Forelimb muscle (tissue), 1 donor: ENCODE results near the gene CTNNA3. TPM values are rescaled to one million over a fixed set of nuclear protein-coding genes. Genes with fewer than 3 reads are reported as not detected.

ENCODE experiments used
- DNase-seq: peaks from one replicate; pipeline ENCODE4 v3.0.0-alpha.2; 2013; ENCODE audit warnings: low read depth
- polyA plus RNA-seq: library from polyadenylated mRNA; unstranded; fragments of 120-200 nt; gene quantifications from one replicate; pipeline ENCODE4 v1.2.1, GENCODE V29; 2013; ENCODE audit not compliant: insufficient read length

CTNNA3 gene
- polyA plus RNA-seq, 1 donor: 12.6 TPM

GRCh38 chr10:67015225-67015624 is 680.8 kb downstream of the CTNNA3 start:
- no peak for DNase-seq

DNA sequence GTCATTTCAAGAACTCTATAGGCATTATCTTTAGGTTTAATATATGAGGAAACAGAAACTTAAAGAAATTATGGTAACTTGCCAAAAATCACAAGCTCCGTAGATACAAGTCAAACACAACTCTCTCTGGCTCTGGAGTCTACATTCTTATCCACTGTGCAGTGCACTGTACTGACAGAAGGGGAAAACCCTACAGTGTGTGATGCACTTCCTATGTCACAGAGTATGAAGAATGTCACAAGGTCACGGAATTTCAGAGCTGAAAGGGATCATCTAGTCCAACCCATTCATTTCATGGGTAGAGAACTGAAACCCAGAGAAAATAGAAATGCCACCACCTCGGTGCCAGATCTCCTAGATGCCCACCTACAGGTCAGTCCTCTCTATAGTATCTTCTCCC is 684.0 kb downstream of the CTNNA3 start:
- DNase-seq: no peak

GRCh38 chr10:67011480-67011879 is 684.5 kb downstream of the CTNNA3 start:
- DNase-seq: no peak

DNA sequence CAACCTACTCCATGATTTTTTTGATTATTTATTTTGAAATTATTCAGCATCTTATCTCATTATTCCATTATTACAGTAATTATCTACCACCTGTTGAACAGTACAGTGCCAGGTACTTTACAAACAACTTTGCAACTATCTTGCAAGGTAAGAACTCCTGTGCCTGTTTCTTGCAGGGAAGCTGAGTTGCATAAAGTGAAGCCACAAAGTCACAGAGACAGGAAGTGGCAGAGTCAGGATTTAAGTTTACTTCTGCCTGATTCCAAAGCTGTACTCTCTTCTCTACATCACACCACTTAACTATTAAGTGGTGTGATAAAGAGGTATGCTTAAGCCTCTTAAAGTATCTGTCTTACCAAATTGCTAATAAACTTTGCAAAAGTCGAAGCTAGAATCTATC is 690.0 kb downstream of the CTNNA3 start:
- DNase-seq: no peak

DNA sequence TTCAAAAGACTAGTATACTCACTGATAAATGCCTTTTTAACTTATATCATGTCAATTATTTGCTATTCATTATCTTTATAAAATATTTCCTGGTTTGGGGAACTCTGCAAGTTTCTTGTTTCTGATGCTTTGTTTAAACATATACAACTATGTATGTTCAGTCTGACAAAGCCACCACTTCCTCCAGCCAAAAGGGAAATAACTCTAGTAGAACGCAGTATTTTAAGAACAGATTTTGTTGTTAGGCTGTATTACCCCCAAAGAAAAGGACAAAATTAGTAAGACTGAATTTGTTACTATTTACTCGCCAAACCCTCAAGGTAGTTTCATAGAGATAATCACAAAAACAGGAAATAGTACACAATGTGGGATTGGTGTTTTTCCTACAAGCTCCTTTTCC is 691.3 kb downstream of the CTNNA3 start:
- DNase-seq: no peak

- DNase-seq: no peak
These were observed 696.0 kb downstream of the CTNNA3 start for GRCh38 chr10:66999762-67000545.

DNA sequence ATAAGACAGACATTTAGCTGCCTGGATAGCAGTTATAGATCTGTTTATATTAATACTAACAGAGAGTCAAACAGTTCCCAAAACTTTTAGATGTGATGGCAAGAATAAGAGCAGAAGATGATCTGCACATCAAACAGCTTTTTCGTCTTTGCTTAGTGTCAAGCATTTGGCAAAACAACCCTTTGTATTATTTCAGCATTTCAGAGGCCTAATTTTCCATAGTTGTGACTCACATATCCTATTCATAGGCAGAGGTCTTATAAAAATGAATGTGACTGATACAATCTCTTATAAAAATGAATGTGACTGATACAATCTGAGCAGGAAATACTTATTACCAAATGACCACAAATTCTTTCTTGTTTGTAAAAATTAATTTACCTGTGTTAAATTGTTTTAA is 699.0 kb downstream of the CTNNA3 start:
- DNase-seq: no peak

DNA sequence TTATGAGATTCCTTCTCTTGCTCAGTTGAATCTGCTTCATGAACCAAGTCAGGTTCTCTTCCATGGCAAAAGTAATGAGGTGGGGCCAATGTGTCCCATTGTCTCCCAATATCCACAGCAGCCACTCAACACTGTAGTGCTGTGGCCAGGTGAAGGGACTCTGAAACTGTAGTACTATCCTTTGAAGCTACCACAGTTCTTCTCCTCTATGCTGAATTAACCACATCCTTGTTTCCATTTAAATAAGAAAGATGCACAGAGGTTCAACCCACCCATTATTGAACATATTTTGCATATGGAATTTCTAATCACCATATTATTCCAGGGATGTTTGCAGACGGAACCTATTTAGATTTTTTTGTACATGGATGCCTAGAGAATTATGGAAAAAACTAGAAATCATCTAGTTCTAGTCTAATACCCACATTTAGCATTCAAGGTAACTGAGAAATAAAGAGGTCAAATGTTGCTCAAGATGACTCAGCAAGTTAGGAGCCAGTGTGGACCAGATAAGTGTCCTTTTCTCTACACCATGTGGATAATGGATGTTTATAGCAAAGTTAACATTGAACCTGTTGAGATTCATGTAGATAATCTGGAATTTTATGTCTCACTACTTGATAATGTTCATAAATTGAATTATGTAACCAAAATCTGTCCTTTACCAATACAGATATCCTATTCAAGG is 705.7 kb downstream of the CTNNA3 start:
- DNase-seq: no peak

GRCh38 chr10:66983475-66983818 is 712.5 kb downstream of the CTNNA3 start:
- DNase-seq: no peak

DNA sequence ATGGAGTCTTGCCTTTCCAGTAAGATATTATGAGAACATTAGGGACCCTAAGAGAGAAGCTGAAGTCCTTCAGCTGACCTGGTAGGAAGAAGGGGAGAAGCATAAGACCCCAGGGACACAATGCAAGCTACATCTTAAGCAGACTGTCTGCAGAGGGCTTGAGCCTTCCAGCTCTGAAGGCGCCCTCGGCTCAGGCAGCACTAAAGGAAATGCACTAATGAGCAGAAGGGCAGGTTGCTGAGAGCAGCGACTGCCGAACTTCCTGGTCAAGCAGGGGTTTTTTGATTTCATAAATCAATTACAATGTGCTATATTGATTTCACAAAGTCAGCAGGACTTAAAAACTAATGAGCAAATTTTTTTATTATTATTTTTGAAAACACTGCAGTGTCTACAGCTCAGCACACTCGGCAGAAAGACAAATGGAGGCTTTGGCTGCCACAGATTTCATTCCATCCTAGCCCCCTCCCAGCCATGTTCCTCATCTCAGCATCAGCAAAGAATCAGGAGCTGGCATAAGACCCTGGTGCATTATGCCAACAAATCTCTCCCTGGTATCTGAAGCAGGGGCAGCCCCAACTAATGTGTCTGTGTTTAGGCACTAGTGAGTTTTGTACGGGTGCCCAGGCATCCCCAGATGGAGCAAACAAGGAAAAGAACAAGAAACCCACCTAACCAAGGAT is 713.1 kb downstream of the CTNNA3 start:
- no peak for DNase-seq

DNA sequence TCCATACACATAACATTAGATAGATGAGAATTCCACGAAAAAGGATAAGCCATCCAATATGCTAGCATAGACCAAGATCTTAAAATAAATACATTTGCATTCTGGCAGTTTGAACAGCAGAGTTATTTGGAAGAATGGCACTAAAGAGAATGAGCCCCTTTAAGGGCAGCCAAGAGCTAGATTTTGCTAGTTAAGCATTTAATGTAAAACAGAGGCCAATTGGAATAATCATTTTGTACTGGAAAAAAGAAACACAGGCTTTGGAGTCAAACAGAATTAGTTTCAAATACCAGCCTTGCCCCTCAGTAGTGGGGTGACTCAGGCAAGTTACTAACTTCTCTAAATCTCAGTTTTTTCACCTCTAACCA is 714.0 kb downstream of the CTNNA3 start:
- no peak for DNase-seq

DNA sequence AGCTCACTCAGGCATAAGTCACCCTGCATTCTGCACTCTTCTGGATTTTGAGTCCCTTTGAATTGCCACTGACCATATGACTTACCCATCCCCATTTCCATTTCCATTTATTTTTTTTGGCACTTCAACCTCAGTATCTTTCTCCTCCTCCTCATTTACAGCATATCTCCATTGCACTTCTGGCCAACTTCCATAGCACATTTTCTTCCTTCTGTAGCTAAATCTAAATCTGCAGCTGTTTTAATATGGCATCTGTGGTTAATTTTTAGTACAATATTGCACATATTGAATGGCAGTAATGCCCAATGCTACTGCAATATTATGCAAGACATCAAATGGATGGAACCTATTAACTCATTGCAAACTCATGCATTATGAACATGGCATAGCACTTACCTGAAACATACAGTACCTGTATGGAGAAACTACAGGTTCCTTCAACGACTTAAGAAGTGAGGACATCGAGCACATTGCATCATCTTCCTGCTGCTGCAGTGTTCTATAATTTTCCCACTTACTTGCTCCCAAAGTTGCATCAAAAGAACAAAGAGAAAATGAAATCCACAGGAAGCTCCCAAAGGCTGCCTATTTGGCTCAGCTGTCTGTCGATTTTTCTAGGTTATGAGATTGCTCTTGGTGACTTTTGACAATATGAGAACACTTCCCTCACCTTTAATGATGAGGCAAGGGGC is 714.5 kb downstream of the CTNNA3 start:
- no peak for DNase-seq

- no peak for DNase-seq
These were observed 715.7 kb downstream of the CTNNA3 start for GRCh38 chr10:66980246-66980815.

- DNase-seq: no peak
These were observed 731.0 kb downstream of the CTNNA3 start for GRCh38 chr10:66964946-66965345.

DNA sequence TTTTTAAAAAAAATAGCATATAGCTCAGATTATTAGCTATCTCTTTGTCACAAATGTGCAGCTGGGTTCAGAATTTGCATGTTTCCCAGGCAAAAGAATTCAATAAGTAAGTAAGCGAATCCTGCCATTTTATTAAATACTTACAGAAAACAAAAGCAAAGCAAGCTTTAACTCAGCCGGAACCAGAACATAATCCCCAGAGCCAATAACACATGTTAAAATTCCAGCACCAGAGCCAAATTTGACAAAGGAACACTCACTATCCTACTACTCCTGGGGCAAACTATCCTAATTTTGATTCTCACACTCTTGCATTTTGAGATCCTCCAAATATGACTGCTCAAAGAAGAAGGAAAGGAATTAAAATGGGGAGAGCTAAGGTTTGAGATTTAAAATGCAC is 737.5 kb downstream of the CTNNA3 start:
- DNase-seq: peak; percentile 50

GRCh38 chr10:66951896-66952295 is 744.1 kb downstream of the CTNNA3 start:
- DNase-seq: no peak

- DNase-seq: no peak
These were observed 752.4 kb downstream of the CTNNA3 start for GRCh38 chr10:66943590-66943989.

GRCh38 chr10:66942407-66942806 is 753.6 kb downstream of the CTNNA3 start:
- DNase-seq: no peak

DNA sequence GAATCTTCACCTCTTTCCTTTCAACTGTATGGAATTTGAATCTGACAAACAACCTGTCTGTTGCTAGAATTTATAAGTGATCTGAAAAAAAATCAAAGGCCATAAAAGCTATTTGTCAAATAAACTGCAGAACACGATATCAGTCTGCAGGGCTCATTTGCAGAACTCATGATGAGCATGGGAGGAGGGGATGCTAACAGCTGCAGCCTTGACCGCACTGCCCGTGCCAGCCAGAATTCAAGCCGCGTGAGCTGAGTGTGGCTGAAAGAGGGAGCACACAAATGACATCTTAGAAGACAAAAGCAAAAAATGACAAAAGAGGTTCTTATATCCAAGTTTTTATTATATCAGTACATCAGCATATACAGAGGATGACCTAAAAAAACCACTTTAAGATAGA is 754.5 kb downstream of the CTNNA3 start:
- DNase-seq: no peak

DNA sequence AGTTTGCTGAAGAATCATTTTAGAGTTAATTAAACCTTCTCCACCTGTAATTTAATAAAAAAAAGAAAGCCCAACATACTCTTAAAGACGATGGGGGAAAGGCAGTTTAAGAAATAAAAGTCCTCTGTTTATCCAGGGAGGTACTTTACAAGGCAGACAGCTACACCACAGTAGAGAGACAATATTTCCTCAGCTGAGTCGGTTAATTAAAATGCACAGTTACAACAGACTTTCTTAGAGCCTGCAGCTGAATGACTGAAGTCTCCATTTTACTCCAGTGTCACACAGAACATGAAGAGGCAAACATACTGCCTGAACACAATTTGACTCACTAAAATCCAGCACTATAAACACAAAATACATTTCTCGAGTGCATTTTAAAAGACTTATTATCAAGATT is 755.0 kb downstream of the CTNNA3 start:
- no peak for DNase-seq

- DNase-seq: no peak
These were observed 761.3 kb downstream of the CTNNA3 start for GRCh38 chr10:66934711-66935110.

DNA sequence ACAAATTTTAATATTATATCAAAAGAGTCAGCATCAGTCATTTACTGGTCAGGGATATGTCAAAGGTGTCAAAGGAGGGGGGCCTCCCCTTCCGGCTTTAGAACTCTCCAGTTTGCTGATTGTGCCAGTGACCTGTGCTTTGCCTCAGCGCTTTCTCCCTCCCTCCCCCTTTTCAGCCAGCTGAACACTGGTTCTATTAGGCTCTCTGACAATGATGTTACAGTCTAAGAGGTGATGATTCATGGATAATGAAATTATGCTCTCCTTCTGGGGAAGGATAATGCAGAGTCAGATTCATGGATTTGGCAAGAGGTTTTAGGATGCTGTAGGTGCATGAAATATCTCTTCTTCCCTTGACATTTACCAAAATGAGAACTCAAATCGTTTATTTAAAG is 764.0 kb downstream of the CTNNA3 start:
- no peak for DNase-seq
